OCI-LY1 (cell line): Measurements from ENCODE around the gene COG4.

Source experiments
- H2AFZ ChIP-seq: fragments of 200-600 bp; sonication (generic), shearing (Covaris generic); 2 replicates; pipeline ENCODE4 v1.6.0; 2014; ENCODE audit warnings: antibody characterized with exemption, mild to moderate bottlenecking, low read length
- H3F3A ChIP-seq: fragments of 200-600 bp; sonication (generic), shearing (Covaris generic); 2 replicates; pipeline ENCODE4 v1.6.0; 2014; ENCODE audit warnings: mild to moderate bottlenecking, antibody characterized with exemption, low read length, moderate library complexity; ENCODE audit not compliant: insufficient read depth
- H3K27ac ChIP-seq: fragments of 200-600 bp; sonication (generic); 2 replicates; pipeline ENCODE4 v1.5.1; 2014; ENCODE audit warnings: low read length, mixed run types, mild to moderate bottlenecking, low read depth; ENCODE audit not compliant: poor library complexity, severe bottlenecking
- H3K27me3 ChIP-seq: fragments of 200-600 bp; sonication (generic); 2 replicates; pipeline ENCODE4 v1.6.0; 2014; ENCODE audit warnings: antibody characterized with exemption, mild to moderate bottlenecking, low read length, moderate library complexity; ENCODE audit not compliant: insufficient read depth
- H3K36me3 ChIP-seq: fragments of 200-600 bp; sonication (generic); 2 replicates; pipeline ENCODE4 v1.6.1; 2014; ENCODE audit warnings: mild to moderate bottlenecking, antibody characterized with exemption, low read length, moderate library complexity, mixed read lengths; ENCODE audit not compliant: insufficient read depth
- H3K4me1 ChIP-seq: fragments of 200-600 bp; sonication (generic); 2 replicates; pipeline ENCODE4 v1.5.1; 2014; ENCODE audit warnings: mild to moderate bottlenecking, low read length, moderate library complexity; ENCODE audit not compliant: insufficient read depth, severe bottlenecking
- H3K4me2 ChIP-seq: fragments of 200-600 bp; sonication (generic), shearing (Covaris generic); 2 replicates; pipeline ENCODE4 v1.6.1; 2014; ENCODE audit warnings: low read length
- H3K4me3 ChIP-seq: fragments of 200-600 bp; sonication (generic); 2 replicates; pipeline ENCODE4 v1.5.1; 2014; ENCODE audit warnings: low read length, low read depth, mild to moderate bottlenecking, mixed read lengths; ENCODE audit not compliant: poor library complexity, severe bottlenecking
- H3K79me2 ChIP-seq: fragments of 200-600 bp; shearing (Covaris generic); 2 replicates; pipeline ENCODE4 v1.6.1; 2016; ENCODE audit warnings: mixed run types, low read length, mixed read lengths; ENCODE audit not compliant: insufficient read depth
- H3K9ac ChIP-seq: fragments of 200-600 bp; sonication (generic), shearing (Covaris generic); 2 replicates; pipeline ENCODE4 v1.6.1; 2014; ENCODE audit warnings: mild to moderate bottlenecking, low read length, mixed read lengths
- H3K9me2 ChIP-seq: fragments of 200-600 bp; sonication (generic), shearing (Covaris generic); 2 replicates; pipeline ENCODE4 v1.6.1; 2014; ENCODE audit warnings: low read depth, mild to moderate bottlenecking, low read length, mixed read lengths
- H3K9me3 ChIP-seq: fragments of 200-600 bp; shearing (Covaris generic); 2 replicates; pipeline ENCODE4 v1.6.1; 2014; ENCODE audit warnings: low read length, mixed read lengths
- H4K20me1 ChIP-seq: fragments of 200-600 bp; sonication (generic), shearing (Covaris generic); 2 replicates; pipeline ENCODE4 v1.6.0; 2016; ENCODE audit warnings: mild to moderate bottlenecking, low read length; ENCODE audit not compliant: insufficient read depth
- EZH2 ChIP-seq: fragments of 200-600 bp; sonication (generic), shearing (Covaris generic); IDR thresholded peaks from 2 replicates; pipeline ENCODE4 v1.8.0; 2017; ENCODE audit warnings: borderline replicate concordance, mixed run types, mild to moderate bottlenecking, antibody characterized with exemption, low read length, moderate library complexity, mixed read lengths
- TF ChIP-seq, protein P1 (sequence below): fragments of 200-600 bp; sonication (generic), shearing (Covaris generic); IDR thresholded peaks from 2 replicates; pipeline ENCODE4 v1.5.1; 2017; ENCODE audit warnings: mild to moderate bottlenecking, antibody characterized with exemption, low read length, moderate library complexity, mixed read lengths

Gene COG4

DNA sequence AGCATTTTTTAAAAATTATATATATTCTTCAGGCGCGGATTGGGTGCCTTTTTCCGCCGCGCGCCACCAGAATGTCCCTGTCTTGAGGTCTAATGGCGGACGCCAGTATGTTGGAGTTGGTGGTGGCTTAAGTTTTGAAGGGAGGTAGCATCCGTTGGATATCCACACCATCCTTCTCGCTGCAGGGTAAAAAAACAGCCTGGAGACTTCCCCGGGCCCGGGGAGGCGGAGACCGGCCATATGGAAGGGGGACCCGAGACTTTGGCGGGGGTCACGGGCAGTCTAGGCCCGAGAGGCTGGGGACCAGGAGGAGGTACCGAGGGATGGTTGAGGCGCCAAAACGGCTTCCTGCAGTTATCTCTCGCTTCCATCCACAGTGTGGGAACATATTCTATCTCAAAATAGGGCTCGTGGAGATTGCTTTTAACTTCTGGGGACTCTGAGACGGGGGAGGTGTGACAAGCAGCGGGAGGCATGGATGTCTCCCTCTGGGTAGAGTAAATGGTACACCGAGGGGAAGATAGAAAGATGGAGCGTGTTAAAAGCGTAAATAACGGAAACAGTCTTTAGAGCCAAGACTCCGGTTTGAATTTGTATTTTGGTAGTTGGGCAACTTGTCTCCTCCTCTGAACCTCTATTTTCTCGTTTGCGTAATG lies 517 bp upstream of the COG4 start, which contains the start of gene SF3B3:
SF3B3 (plus strand) TSS at position 74 of the 656 bp plus-strand sequence. CDS start 2,841 bp downstream, outside the sequence.
- H4K20me1 ChIP-seq, result peaks cover 5% of the 10 kb centered on the region
- peaks cover 52% of the 10 kb centered on the region for H3K36me3 ChIP-seq
- no peaks in the 10 kb centered on the region for H3K9me3 ChIP-seq
- H3K4me3 ChIP-seq, result peak within 1 kb of the TSS; percentile 91
- H3K79me2 ChIP-seq, result peaks cover 57% of the 10 kb centered on the region
- no peaks in the 10 kb centered on the region for H3K9me2 ChIP-seq
- peaks cover 58% of the 10 kb centered on the region for H3K4me1 ChIP-seq
- TF ChIP-seq, protein P1, sequence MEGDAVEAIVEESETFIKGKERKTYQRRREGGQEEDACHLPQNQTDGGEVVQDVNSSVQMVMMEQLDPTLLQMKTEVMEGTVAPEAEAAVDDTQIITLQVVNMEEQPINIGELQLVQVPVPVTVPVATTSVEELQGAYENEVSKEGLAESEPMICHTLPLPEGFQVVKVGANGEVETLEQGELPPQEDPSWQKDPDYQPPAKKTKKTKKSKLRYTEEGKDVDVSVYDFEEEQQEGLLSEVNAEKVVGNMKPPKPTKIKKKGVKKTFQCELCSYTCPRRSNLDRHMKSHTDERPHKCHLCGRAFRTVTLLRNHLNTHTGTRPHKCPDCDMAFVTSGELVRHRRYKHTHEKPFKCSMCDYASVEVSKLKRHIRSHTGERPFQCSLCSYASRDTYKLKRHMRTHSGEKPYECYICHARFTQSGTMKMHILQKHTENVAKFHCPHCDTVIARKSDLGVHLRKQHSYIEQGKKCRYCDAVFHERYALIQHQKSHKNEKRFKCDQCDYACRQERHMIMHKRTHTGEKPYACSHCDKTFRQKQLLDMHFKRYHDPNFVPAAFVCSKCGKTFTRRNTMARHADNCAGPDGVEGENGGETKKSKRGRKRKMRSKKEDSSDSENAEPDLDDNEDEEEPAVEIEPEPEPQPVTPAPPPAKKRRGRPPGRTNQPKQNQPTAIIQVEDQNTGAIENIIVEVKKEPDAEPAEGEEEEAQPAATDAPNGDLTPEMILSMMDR, result no peak
- no peak for TF ChIP-seq EZH2
- H3K9ac ChIP-seq, result peak within 1 kb of the TSS; percentile 98
- no peaks in the 10 kb centered on the region for H3F3A ChIP-seq
- H3K27me3 ChIP-seq, result no peaks in the 10 kb centered on the region
- no peak within 1 kb of the TSS for H2AFZ ChIP-seq
- peak within 1 kb of the TSS; percentile 87 for H3K27ac ChIP-seq
- H3K4me2 ChIP-seq, result peak within 1 kb of the TSS; percentile 75

DNA sequence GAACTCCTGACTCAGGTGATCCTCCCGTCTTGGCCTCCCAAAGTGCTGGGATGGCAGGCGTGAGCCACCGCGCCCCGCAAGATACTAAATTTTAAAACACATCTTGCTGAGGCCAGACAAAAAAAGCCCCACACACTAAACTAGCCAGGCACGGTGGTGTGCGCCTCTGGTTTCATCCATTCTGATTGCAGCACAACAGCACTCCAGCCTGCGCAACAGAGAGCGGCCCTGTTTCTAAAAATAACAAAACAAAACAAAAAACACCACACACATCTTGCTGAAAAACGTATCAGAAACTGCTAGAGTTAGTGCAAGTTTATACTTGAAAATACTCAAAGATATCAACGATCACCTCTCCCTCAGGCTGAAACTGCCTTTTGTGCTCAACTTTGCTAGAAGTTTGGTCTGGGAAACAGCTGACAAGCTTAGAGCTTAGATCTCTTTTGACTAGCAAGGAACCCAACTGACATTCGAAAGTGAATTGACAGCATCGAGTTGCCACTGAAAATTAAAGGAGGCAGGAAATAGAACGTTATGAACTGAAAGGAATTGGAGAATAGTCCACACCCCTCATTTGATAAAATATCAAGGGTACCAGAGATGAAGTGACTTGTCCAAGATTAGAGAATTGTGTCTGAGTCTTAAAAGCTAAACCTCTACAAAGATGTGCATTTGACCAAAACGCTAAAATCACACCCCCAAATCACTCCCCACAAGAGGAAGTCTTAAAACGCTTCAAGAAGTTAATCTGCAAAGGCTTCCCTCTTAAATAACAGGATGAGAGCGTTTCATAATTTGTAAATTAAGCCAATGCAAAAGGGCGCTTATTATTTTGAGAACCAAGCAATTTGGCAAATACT lies 908 bp downstream of the COG4 start:
- Histone ChIP-seq H3K4me2 (peak overlapping the region; percentile 75), H3K9me2 (no peaks in the 10 kb centered on the region), H3K4me3 (peak overlapping the region; percentile 91), H3F3A (no peaks in the 10 kb centered on the region), H3K27ac (peak overlapping the region; percentile 87), H3K79me2 (peaks cover 42% of the 10 kb centered on the region), H2AFZ (no peak overlapping the region), H3K27me3 (no peaks in the 10 kb centered on the region), H3K9ac (peak overlapping the region; percentile 98), H4K20me1 (peaks cover 5% of the 10 kb centered on the region), H3K9me3 (no peaks in the 10 kb centered on the region), H3K4me1 (peaks cover 48% of the 10 kb centered on the region), H3K36me3 (peaks cover 40% of the 10 kb centered on the region)
- TF ChIP-seq EZH2, result no peak
- TF ChIP-seq, protein P1, result no peak

DNA sequence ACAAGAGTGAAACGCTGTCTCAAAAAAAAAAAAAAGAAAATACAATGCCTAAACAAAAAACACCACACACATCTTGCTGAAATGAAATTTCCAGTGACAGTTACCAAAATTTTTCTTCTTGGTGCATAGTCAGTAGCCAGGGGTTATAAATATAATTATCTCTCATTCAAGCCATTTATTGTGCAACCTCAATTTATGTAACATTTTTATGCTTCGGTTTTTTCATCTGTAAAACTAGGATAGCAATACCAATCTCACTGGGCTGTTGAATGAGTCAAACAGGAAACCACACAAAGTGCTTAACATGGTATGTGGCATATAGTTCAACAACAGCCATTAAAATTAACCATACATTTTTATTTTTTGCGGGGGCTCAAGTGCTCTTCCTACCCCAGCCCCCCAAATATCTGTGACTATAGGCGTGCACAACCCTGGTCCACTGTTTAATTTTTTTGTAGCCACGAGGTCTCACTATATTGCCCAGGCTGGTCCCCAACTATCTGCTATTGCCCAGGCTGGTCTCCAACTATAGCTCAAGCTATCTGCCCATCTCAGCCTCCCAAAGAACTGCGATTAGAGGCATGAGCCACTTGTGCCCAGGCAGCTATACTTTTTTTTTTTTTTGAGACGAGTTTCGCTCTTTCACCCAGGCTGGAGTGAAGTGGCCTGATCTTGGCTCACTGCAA lies 2.6 kb downstream of the COG4 start:
- no peak for TF ChIP-seq EZH2
- TF ChIP-seq, protein P1, result no peak
- H3K4me2 ChIP-seq, result peak overlapping the region; percentile 4; the same call in 1 of the 2 replicates
- peaks cover 37% of the 10 kb centered on the region for H3K36me3 ChIP-seq
- peak overlapping the region; percentile 29 for H3K27ac ChIP-seq
- H3K79me2 ChIP-seq, result peaks cover 26% of the 10 kb centered on the region
- H3K9me3 ChIP-seq, result no peaks in the 10 kb centered on the region
- no peaks in the 10 kb centered on the region for H3F3A ChIP-seq
- no peaks in the 10 kb centered on the region for H3K9me2 ChIP-seq
- H3K9ac ChIP-seq, result no peak overlapping the region; the same call in 1 of the 2 replicates
- peaks cover 31% of the 10 kb centered on the region for H3K4me1 ChIP-seq
- no peaks in the 10 kb centered on the region for H4K20me1 ChIP-seq
- H3K4me3 ChIP-seq, result no peak overlapping the region
- no peaks in the 10 kb centered on the region for H3K27me3 ChIP-seq
- no peak overlapping the region for H2AFZ ChIP-seq
